H1 (cell line): Measurements from ENCODE around the gene RPS6KB2. TPM values are rescaled to one million over a fixed set of nuclear protein-coding genes. Genes with fewer than 3 reads are reported as not detected.

ENCODE experiments used
- EZH2 ChIP-seq: fragments of 200-600 bp; sonication (generic); IDR thresholded peaks from 2 replicates; pipeline ENCODE4 v1.7.1; 2012; ENCODE audit warnings: low read depth, mild to moderate bottlenecking, moderate library complexity, low read length, inconsistent platforms; ENCODE audit not compliant: severe bottlenecking
- TAF1 ChIP-seq: IDR thresholded peaks from 2 replicates; pipeline ENCODE4 v1.6.1; 2011; ENCODE audit warnings: mild to moderate bottlenecking, low read depth, low read length
- polyA plus RNA-seq, 7 experiments: library from polyadenylated mRNA; depleted of rRNA in 3 of 7; stranded (reverse) in 5 of 7; unstranded in 2 of 7; fragments of >200 nt in 5 of 7; fragments of 200-250 nt in 2 of 7; gene quantifications; 1 replicate in 5 of 7; 2 replicates in 1 of 7; 4 replicates in 1 of 7; pipeline versions ENCODE4 v1.2.1 to v1.2.3, GENCODE V29; 2011 to 2013; ENCODE audit warnings: missing spikeins in 2 of 7, mixed read lengths in 2 of 7
- total RNA-seq: library from RNA; stranded (reverse); fragmentation: NEBNext Ultra II Directional; extraction: Animal tissue kit (Norgen Biotek cat#: 25700); gene quantifications from 2 replicates; pipeline ENCODE4 v1.2.1, GENCODE V29; 2021
- TF ChIP-seq, protein P1 (sequence below): fragments of 300-600 bp; sonication (generic); IDR thresholded peaks from 2 replicates; pipeline ENCODE4 v1.7.1; 2012; ENCODE audit warnings: low read length, moderate library complexity, mild to moderate bottlenecking, inconsistent platforms; ENCODE audit not compliant: insufficient replicate concordance
- TF ChIP-seq, protein P2 (sequence below): IDR thresholded peaks from 2 replicates; pipeline ENCODE4 v1.6.1; 2011; ENCODE audit warnings: low read length, improper control_type of control experiment

The RPS6KB2 gene
- total and polyA plus RNA-seq, 2 of the 8 experiments (the other 6 are each of a cell fraction or from before 2014, with no cell fraction given): 41.0 to 47.1 TPM

DNA sequence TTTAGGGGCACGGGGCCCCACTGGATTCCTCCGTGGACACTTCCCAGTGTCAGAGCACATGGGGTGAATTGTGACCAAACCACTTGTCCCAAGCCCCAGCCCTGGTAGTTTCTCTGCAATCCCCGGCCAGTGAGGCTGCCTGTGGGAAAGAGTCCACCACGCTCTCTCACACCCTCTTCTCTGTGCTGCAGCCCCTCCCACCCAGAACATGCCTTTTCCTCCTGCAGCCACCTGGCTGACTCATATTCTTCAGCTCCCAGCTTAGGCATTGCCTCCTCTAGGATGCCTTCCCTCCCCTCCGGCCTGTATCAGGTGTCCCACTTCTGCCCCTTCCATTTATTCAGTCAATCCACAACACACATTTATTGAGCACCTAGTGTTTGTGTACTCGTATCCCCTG, 5.4 kb upstream of the RPS6KB2 start (continued):
- TF ChIP-seq, protein P1, sequence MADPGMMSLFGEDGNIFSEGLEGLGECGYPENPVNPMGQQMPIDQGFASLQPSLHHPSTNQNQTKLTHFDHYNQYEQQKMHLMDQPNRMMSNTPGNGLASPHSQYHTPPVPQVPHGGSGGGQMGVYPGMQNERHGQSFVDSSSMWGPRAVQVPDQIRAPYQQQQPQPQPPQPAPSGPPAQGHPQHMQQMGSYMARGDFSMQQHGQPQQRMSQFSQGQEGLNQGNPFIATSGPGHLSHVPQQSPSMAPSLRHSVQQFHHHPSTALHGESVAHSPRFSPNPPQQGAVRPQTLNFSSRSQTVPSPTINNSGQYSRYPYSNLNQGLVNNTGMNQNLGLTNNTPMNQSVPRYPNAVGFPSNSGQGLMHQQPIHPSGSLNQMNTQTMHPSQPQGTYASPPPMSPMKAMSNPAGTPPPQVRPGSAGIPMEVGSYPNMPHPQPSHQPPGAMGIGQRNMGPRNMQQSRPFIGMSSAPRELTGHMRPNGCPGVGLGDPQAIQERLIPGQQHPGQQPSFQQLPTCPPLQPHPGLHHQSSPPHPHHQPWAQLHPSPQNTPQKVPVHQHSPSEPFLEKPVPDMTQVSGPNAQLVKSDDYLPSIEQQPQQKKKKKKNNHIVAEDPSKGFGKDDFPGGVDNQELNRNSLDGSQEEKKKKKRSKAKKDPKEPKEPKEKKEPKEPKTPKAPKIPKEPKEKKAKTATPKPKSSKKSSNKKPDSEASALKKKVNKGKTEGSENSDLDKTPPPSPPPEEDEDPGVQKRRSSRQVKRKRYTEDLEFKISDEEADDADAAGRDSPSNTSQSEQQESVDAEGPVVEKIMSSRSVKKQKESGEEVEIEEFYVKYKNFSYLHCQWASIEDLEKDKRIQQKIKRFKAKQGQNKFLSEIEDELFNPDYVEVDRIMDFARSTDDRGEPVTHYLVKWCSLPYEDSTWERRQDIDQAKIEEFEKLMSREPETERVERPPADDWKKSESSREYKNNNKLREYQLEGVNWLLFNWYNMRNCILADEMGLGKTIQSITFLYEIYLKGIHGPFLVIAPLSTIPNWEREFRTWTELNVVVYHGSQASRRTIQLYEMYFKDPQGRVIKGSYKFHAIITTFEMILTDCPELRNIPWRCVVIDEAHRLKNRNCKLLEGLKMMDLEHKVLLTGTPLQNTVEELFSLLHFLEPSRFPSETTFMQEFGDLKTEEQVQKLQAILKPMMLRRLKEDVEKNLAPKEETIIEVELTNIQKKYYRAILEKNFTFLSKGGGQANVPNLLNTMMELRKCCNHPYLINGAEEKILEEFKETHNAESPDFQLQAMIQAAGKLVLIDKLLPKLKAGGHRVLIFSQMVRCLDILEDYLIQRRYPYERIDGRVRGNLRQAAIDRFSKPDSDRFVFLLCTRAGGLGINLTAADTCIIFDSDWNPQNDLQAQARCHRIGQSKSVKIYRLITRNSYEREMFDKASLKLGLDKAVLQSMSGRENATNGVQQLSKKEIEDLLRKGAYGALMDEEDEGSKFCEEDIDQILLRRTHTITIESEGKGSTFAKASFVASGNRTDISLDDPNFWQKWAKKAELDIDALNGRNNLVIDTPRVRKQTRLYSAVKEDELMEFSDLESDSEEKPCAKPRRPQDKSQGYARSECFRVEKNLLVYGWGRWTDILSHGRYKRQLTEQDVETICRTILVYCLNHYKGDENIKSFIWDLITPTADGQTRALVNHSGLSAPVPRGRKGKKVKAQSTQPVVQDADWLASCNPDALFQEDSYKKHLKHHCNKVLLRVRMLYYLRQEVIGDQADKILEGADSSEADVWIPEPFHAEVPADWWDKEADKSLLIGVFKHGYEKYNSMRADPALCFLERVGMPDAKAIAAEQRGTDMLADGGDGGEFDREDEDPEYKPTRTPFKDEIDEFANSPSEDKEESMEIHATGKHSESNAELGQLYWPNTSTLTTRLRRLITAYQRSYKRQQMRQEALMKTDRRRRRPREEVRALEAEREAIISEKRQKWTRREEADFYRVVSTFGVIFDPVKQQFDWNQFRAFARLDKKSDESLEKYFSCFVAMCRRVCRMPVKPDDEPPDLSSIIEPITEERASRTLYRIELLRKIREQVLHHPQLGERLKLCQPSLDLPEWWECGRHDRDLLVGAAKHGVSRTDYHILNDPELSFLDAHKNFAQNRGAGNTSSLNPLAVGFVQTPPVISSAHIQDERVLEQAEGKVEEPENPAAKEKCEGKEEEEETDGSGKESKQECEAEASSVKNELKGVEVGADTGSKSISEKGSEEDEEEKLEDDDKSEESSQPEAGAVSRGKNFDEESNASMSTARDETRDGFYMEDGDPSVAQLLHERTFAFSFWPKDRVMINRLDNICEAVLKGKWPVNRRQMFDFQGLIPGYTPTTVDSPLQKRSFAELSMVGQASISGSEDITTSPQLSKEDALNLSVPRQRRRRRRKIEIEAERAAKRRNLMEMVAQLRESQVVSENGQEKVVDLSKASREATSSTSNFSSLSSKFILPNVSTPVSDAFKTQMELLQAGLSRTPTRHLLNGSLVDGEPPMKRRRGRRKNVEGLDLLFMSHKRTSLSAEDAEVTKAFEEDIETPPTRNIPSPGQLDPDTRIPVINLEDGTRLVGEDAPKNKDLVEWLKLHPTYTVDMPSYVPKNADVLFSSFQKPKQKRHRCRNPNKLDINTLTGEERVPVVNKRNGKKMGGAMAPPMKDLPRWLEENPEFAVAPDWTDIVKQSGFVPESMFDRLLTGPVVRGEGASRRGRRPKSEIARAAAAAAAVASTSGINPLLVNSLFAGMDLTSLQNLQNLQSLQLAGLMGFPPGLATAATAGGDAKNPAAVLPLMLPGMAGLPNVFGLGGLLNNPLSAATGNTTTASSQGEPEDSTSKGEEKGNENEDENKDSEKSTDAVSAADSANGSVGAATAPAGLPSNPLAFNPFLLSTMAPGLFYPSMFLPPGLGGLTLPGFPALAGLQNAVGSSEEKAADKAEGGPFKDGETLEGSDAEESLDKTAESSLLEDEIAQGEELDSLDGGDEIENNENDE: no peak
- TF ChIP-seq, protein P2, sequence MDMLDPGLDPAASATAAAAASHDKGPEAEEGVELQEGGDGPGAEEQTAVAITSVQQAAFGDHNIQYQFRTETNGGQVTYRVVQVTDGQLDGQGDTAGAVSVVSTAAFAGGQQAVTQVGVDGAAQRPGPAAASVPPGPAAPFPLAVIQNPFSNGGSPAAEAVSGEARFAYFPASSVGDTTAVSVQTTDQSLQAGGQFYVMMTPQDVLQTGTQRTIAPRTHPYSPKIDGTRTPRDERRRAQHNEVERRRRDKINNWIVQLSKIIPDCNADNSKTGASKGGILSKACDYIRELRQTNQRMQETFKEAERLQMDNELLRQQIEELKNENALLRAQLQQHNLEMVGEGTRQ: no peak
- no peak for TF ChIP-seq EZH2
- no peak for TF ChIP-seq TAF1
